ENCODE data around the gene PTPRD.

The PTPRD gene

GRCh38 chr9:10411272-10411671, 201.5 kb downstream of the PTPRD start:
- H3K4me3 ChIP-seq (ENCODE audit: low read depth, low read length), result no peak overlapping the region
- in situ Hi-C loops (cut with HindIII; ENCODE audit: low sequenced_read_pairs), result no loop called here
- no peak for DNase-seq (ENCODE audit: low read depth)
- no peak for TF ChIP-seq CTCF (IDR thresholded peaks at IDR 0.05; ENCODE audit: low read depth, low read length, missing control alignments)

- H3K4me3 ChIP-seq (ENCODE audit: low read depth, low read length), result no peak overlapping the region
- in situ Hi-C loops (cut with HindIII; ENCODE audit: low sequenced_read_pairs), result no loop called here
- TF ChIP-seq CTCF (IDR thresholded peaks at IDR 0.05; ENCODE audit: low read depth, low read length, missing control alignments), result no peak
- DNase-seq (ENCODE audit: low read depth), result no peak
These were observed 209.5 kb downstream of the PTPRD start for GRCh38 chr9:10403283-10403682.

GRCh38 chr9:10396615-10397014, 216.2 kb downstream of the PTPRD start:
- H3K4me3 ChIP-seq (ENCODE audit: low read depth, low read length), result no peak overlapping the region
- in situ Hi-C loops (cut with HindIII; ENCODE audit: low sequenced_read_pairs), result no loop called here
- no peak for DNase-seq (ENCODE audit: low read depth)
- no peak for TF ChIP-seq CTCF (IDR thresholded peaks at IDR 0.05; ENCODE audit: low read depth, low read length, missing control alignments)

- no peak for TF ChIP-seq CTCF (IDR thresholded peaks at IDR 0.05; ENCODE audit: low read depth, low read length, missing control alignments)
- DNase-seq (ENCODE audit: low read depth), result no peak
These were observed 225.5 kb downstream of the PTPRD start for GRCh38 chr9:10387282-10387681.

GRCh38 chr9:10371824-10372223, 241.0 kb downstream of the PTPRD start:
- in situ Hi-C loops (cut with HindIII; ENCODE audit: low sequenced_read_pairs), result no loop called here
- TF ChIP-seq CTCF (IDR thresholded peaks at IDR 0.05; ENCODE audit: low read depth, low read length, missing control alignments), result no peak
- no peak overlapping the region for H3K4me3 ChIP-seq (ENCODE audit: low read depth, low read length)
- peak; percentile 19 for DNase-seq (ENCODE audit: low read depth)

More at GRCh38 chr9:10387282-10387681, 225.5 kb downstream of the PTPRD start:
- in situ Hi-C loops (cut with HindIII; ENCODE audit: low sequenced_read_pairs), result no loop called here
- no peak overlapping the region for H3K4me3 ChIP-seq (ENCODE audit: low read depth, low read length)

GRCh38 chr9:10366171-10366779, 246.5 kb downstream of the PTPRD start:
- TF ChIP-seq CTCF (IDR thresholded peaks at IDR 0.05; ENCODE audit: low read depth, low read length, missing control alignments), result peak; percentile 73
- in situ Hi-C loops (cut with HindIII; ENCODE audit: low sequenced_read_pairs), result no loop called here
- peak; percentile 31 for DNase-seq (ENCODE audit: low read depth)
- H3K4me3 ChIP-seq (ENCODE audit: low read depth, low read length), result no peak overlapping the region
